ENCODE data around the gene HUNK. TPM values are rescaled to one million over a fixed set of nuclear protein-coding genes. Genes with fewer than 3 reads are reported as not detected.

The HUNK gene
- total RNA-seq, 2 donors from 2014 or later, result 5.8 to 8.4 TPM

- Mint-ChIP-seq H3K27ac (no peak overlapping the region), H3K36me3 (ENCODE audit: low read depth) (peaks cover 10% of the 10 kb centered on the region), H3K27me3 (ENCODE audit: insufficient read depth) (no peaks in the 10 kb centered on the region), H3K4me3 (no peak overlapping the region), H3K4me1 (peaks cover 18% of the 10 kb centered on the region), H3K9me3 (peaks cover 6% of the 10 kb centered on the region)
- TF ChIP-seq, protein P1, sequence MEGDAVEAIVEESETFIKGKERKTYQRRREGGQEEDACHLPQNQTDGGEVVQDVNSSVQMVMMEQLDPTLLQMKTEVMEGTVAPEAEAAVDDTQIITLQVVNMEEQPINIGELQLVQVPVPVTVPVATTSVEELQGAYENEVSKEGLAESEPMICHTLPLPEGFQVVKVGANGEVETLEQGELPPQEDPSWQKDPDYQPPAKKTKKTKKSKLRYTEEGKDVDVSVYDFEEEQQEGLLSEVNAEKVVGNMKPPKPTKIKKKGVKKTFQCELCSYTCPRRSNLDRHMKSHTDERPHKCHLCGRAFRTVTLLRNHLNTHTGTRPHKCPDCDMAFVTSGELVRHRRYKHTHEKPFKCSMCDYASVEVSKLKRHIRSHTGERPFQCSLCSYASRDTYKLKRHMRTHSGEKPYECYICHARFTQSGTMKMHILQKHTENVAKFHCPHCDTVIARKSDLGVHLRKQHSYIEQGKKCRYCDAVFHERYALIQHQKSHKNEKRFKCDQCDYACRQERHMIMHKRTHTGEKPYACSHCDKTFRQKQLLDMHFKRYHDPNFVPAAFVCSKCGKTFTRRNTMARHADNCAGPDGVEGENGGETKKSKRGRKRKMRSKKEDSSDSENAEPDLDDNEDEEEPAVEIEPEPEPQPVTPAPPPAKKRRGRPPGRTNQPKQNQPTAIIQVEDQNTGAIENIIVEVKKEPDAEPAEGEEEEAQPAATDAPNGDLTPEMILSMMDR (conservative IDR thresholded peaks at IDR 0.05), result no peak
- Histone ChIP-seq H3K9ac (ENCODE audit: extremely low read depth, low read length, poor library complexity, severe bottlenecking) (no peak overlapping the region), H3K36me3 (ENCODE audit: control insufficient read depth, insufficient read depth, low read length) (no peaks in the 10 kb centered on the region), H3K27me3 (ENCODE audit: control insufficient read depth, insufficient read depth, low read length, poor library complexity, severe bottlenecking) (no peaks in the 10 kb centered on the region), H3K9me3 (ENCODE audit: control insufficient read depth, low read length) (peaks cover 5% of the 10 kb centered on the region), H3K4me1 (ENCODE audit: control insufficient read depth, insufficient read depth, low read length) (no peaks in the 10 kb centered on the region), H3K4me3 (ENCODE audit: low read length) (no peak overlapping the region), H3K27ac (ENCODE audit: low read depth, low read length) (peak overlapping the region; percentile 78)
- DNase-seq, result no peak
- 81 to 85% methylated on average over 2 to 7 of the region's 7 CpGs for WGBS, 2 experiments (ENCODE audit: insufficient coverage in 1 of 2, insufficient read length in 1 of 2)
Observed at GRCh38 chr21:31929548-31929947, 56.7 kb downstream of the HUNK start.

DNA sequence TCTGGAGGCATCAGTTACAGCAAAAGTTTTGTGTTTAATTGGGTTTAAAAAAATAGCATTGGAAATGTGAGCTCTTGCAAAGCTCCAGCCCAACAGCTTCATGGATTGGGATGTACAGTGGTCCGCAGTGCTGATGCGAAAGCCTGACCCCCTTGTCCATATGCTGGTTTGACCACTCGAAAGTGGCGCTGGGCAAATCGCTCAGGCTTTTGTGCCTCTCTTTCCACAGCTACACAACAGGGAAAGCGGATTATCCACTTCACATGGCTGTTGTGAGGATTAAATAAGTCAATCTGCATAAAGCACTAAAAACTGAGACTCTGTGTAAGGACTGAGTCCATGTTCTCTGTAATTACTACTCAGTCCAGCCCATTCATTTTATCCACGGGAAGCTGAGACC lies 57.2 kb downstream of the HUNK start:
- H3K4me3 Mint-ChIP-seq, result no peak overlapping the region
- peaks cover 9% of the 10 kb centered on the region for H3K36me3 Mint-ChIP-seq (ENCODE audit: low read depth)
- no peaks in the 10 kb centered on the region for H3K27me3 ChIP-seq (ENCODE audit: control insufficient read depth, insufficient read depth, low read length, poor library complexity, severe bottlenecking)
- peaks cover 5% of the 10 kb centered on the region for H3K9me3 ChIP-seq (ENCODE audit: control insufficient read depth, low read length)
- no peaks in the 10 kb centered on the region for H3K27me3 Mint-ChIP-seq (ENCODE audit: insufficient read depth)
- no peaks in the 10 kb centered on the region for H3K36me3 ChIP-seq (ENCODE audit: control insufficient read depth, insufficient read depth, low read length)
- TF ChIP-seq, protein P1 (conservative IDR thresholded peaks at IDR 0.05), result no peak
- peaks cover 6% of the 10 kb centered on the region for H3K9me3 Mint-ChIP-seq
- no peak for DNase-seq
- peaks cover 18% of the 10 kb centered on the region for H3K4me1 Mint-ChIP-seq
- WGBS, 2 experiments (ENCODE audit: insufficient coverage in 1 of 2, insufficient read length in 1 of 2), result 90 to 92% methylated on average over 2 to 7 of the region's 7 CpGs
- no peak overlapping the region for H3K9ac ChIP-seq (ENCODE audit: extremely low read depth, low read length, poor library complexity, severe bottlenecking)
- H3K27ac ChIP-seq (ENCODE audit: low read depth, low read length), result peak overlapping the region; percentile 78
- H3K27ac Mint-ChIP-seq, result no peak overlapping the region
- H3K4me3 ChIP-seq (ENCODE audit: low read length), result no peak overlapping the region
- no peaks in the 10 kb centered on the region for H3K4me1 ChIP-seq (ENCODE audit: control insufficient read depth, insufficient read depth, low read length)

DNA sequence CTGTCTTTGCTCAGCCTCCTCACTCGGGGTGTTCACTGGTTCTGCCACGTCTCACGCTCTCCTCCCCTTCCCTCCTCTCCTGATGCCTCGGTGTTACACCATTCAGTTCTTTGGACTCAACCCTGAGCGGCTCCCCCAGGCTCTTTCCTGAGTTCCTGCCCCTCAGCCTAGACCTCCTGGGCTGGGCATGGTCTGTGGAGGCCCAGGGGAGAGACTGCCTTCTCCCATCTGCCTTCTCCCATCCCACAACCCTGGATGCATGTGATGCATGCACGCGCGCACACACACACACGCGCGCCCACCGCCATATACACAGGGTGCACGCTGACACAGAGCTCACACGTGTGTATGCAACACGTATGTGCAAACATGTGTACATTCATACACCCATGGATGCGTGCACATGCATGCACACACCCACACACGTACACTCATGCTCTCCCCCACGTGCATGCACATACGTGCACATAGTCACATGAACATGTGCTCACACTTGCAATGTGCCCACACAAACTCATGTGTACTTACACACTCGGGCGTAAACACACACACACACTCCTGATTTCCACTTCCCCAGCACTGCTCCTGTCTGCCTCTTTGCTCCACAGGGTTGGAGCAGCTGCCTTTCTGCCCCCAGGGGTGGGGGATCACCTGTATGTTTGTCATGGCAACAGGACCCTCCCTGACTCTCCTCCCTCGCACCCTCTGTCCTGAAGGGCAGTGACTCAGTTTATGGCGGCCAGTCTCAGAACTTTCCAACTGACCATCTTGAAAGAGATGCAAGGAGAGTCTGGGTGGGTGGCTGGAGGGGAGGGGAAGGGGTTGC lies 59.0 kb downstream of the HUNK start:
- WGBS, 2 experiments (ENCODE audit: insufficient coverage in 1 of 2, insufficient read length in 1 of 2), result 92 to 93% methylated on average over 15 to 23 of the region's 23 CpGs
- no peak overlapping the region for H3K9ac ChIP-seq (ENCODE audit: extremely low read depth, low read length, poor library complexity, severe bottlenecking)
- H3K27ac Mint-ChIP-seq, result no peak overlapping the region
- TF ChIP-seq, protein P1 (conservative IDR thresholded peaks at IDR 0.05), result no peak
- DNase-seq, result peak; percentile 62
- no peak overlapping the region for H3K27ac ChIP-seq (ENCODE audit: low read depth, low read length)
- no peaks in the 10 kb centered on the region for H3K27me3 ChIP-seq (ENCODE audit: control insufficient read depth, insufficient read depth, low read length, poor library complexity, severe bottlenecking)
- H3K4me1 Mint-ChIP-seq, result peaks cover 18% of the 10 kb centered on the region
- H3K27me3 Mint-ChIP-seq (ENCODE audit: insufficient read depth), result no peaks in the 10 kb centered on the region
- H3K9me3 Mint-ChIP-seq, result no peaks in the 10 kb centered on the region
- no peaks in the 10 kb centered on the region for H3K36me3 Mint-ChIP-seq (ENCODE audit: low read depth)
- no peaks in the 10 kb centered on the region for H3K36me3 ChIP-seq (ENCODE audit: control insufficient read depth, insufficient read depth, low read length)
- no peaks in the 10 kb centered on the region for H3K4me1 ChIP-seq (ENCODE audit: control insufficient read depth, insufficient read depth, low read length)
- no peaks in the 10 kb centered on the region for H3K9me3 ChIP-seq (ENCODE audit: control insufficient read depth, low read length)
- no peak overlapping the region for H3K4me3 ChIP-seq (ENCODE audit: low read length)
- no peak overlapping the region for H3K4me3 Mint-ChIP-seq
